CD4-positive, CD25-positive, alpha-beta regulatory T cell (primary cell): ENCODE results near the gene EFNA3. TPM values are rescaled to one million over a fixed set of nuclear protein-coding genes. Genes with fewer than 3 reads are reported as not detected.

Source experiments
- polyA plus RNA-seq, 4 donors: library from polyadenylated mRNA; unstranded; fragments of 300-500 nt; fragmentation: Illumina TruSeq; gene quantifications; one replicate each; pipeline ENCODE4 v1.2.3, GENCODE V29; 2021
- total RNA-seq: library from RNA; stranded (reverse); gene quantifications from one replicate; pipeline ENCODE4 v1.2.3, GENCODE V29; 2022

Gene EFNA3
- total and polyA plus RNA-seq, 5 donors from 2014 or later = 0.42 to 1.2 (median 0.63) TPM

Other genes with a start within 250 kb of the EFNA3 start
- gene KCNN3, start 208.6 kb upstream of the EFNA3 start, total RNA-seq = 0.30 TPM
- gene KCNN3, start 208.6 kb upstream of the EFNA3 start, polyA plus RNA-seq = not detected
- gene PMVK, start 142.1 kb upstream of the EFNA3 start, total RNA-seq = 19.1 TPM
- 10 to 100 TPM; 49.3 to 76.9 (median 65.5) TPM for gene PMVK, start 142.1 kb upstream of the EFNA3 start, polyA plus RNA-seq
- 774 TPM for gene PBXIP1, start 122.7 kb upstream of the EFNA3 start, total RNA-seq
- gene PBXIP1, start 122.7 kb upstream of the EFNA3 start, polyA plus RNA-seq = 100 to 1,000 TPM; 349 to 464 (median 399) TPM
- gene PYGO2, start 117.1 kb upstream of the EFNA3 start, total RNA-seq = 41.9 TPM
- gene PYGO2, start 117.1 kb upstream of the EFNA3 start, polyA plus RNA-seq = 10 to 100 TPM; 30.2 to 47.3 (median 46.9) TPM
- gene SHC1, start 108.1 kb upstream of the EFNA3 start, total RNA-seq = 71.3 TPM
- 10 to 100 TPM; 27.0 to 40.3 (median 30.3) TPM for gene SHC1, start 108.1 kb upstream of the EFNA3 start, polyA plus RNA-seq
- 8.5 TPM for gene CKS1B, start 104.2 kb upstream of the EFNA3 start, total RNA-seq
- gene CKS1B, start 104.2 kb upstream of the EFNA3 start, polyA plus RNA-seq = 10 to 100 TPM; 51.3 to 60.0 (median 56.4) TPM
- gene FLAD1, start 95.5 kb upstream of the EFNA3 start, total RNA-seq = 39.1 TPM
- gene FLAD1, start 95.5 kb upstream of the EFNA3 start, polyA plus RNA-seq = 10 to 100 TPM; 41.0 to 60.3 (median 44.0) TPM
- not detected for gene LENEP, start 85.3 kb upstream of the EFNA3 start, total RNA-seq
- gene LENEP, start 85.3 kb upstream of the EFNA3 start, polyA plus RNA-seq = not detected
- 68.0 TPM for gene ZBTB7B, start 76.0 kb upstream of the EFNA3 start, total RNA-seq
- gene ZBTB7B, start 76.0 kb upstream of the EFNA3 start, polyA plus RNA-seq = 1 to 10 TPM; 3.7 to 6.5 (median 5.3) TPM
- gene DCST2, start 45.1 kb upstream of the EFNA3 start, total RNA-seq = 1.4 TPM
- gene DCST2, start 45.1 kb upstream of the EFNA3 start, polyA plus RNA-seq = not detected
- gene DCST1, start 45.0 kb upstream of the EFNA3 start, total RNA-seq = 0.32 TPM
- not detected for gene DCST1, start 45.0 kb upstream of the EFNA3 start, polyA plus RNA-seq
- gene ADAM15, start 27.5 kb upstream of the EFNA3 start, total RNA-seq = 31.5 TPM
- 10 to 100 TPM in 3 of 4 donors, 1 to 10 TPM in 1; 9.8 to 24.7 (median 17.2) TPM for gene ADAM15, start 27.5 kb upstream of the EFNA3 start, polyA plus RNA-seq
- gene EFNA4, start 15.1 kb upstream of the EFNA3 start, total RNA-seq = 6.1 TPM
- 1 to 10 TPM; 2.5 to 5.9 (median 4.2) TPM for gene EFNA4, start 15.1 kb upstream of the EFNA3 start, polyA plus RNA-seq
- 0.30 TPM for gene EFNA1, start 49.0 kb downstream of the EFNA3 start, total RNA-seq
- gene EFNA1, start 49.0 kb downstream of the EFNA3 start, polyA plus RNA-seq = 1 to 10 TPM; 1.4 to 6.8 (median 3.3) TPM
- 24.1 TPM for gene SLC50A1, start 57.0 kb downstream of the EFNA3 start, total RNA-seq
- gene SLC50A1, start 57.0 kb downstream of the EFNA3 start, polyA plus RNA-seq = 10 to 100 TPM; 45.1 to 59.3 (median 46.0) TPM
- 28.1 TPM for gene DPM3, start 61.7 kb downstream of the EFNA3 start, total RNA-seq
- 100 to 1,000 TPM in 3 of 4 donors, 10 to 100 TPM in 1; 98.3 to 116 (median 101) TPM for gene DPM3, start 61.7 kb downstream of the EFNA3 start, polyA plus RNA-seq
- gene KRTCAP2, start 94.5 kb downstream of the EFNA3 start, total RNA-seq = 122 TPM
- gene KRTCAP2, start 94.5 kb downstream of the EFNA3 start, polyA plus RNA-seq = 100 to 1,000 TPM; 468 to 537 (median 507) TPM
- gene TRIM46, start 95.0 kb downstream of the EFNA3 start, total RNA-seq = 6.1 TPM
- 1 to 10 TPM in 2 of 4 donors, under 1 TPM in 2; 0.44 to 1.6 (median 0.78) TPM for gene TRIM46, start 95.0 kb downstream of the EFNA3 start, polyA plus RNA-seq
- gene THBS3, start 129.1 kb downstream of the EFNA3 start, total RNA-seq = 18.4 TPM
- gene THBS3, start 129.1 kb downstream of the EFNA3 start, polyA plus RNA-seq = 1 to 10 TPM; 2.7 to 4.1 (median 3.7) TPM
- gene MTX1, start 129.9 kb downstream of the EFNA3 start, total RNA-seq = 18.4 TPM
- 10 to 100 TPM; 44.3 to 52.2 (median 49.0) TPM for gene MTX1, start 129.9 kb downstream of the EFNA3 start, polyA plus RNA-seq
- gene ENTREP3, start 176.6 kb downstream of the EFNA3 start, total RNA-seq = 7.8 TPM
- gene ENTREP3, start 176.6 kb downstream of the EFNA3 start, polyA plus RNA-seq = under 1 TPM; 0.57 to 0.97 (median 0.72) TPM
- 57.3 TPM for gene SCAMP3, start 183.5 kb downstream of the EFNA3 start, total RNA-seq
- 100 to 1,000 TPM; 110 to 150 (median 141) TPM for gene SCAMP3, start 183.5 kb downstream of the EFNA3 start, polyA plus RNA-seq
- 76.6 TPM for gene CLK2, start 194.7 kb downstream of the EFNA3 start, total RNA-seq
- gene CLK2, start 194.7 kb downstream of the EFNA3 start, polyA plus RNA-seq = 10 to 100 TPM; 11.4 to 17.4 (median 15.5) TPM
- gene HCN3, start 198.6 kb downstream of the EFNA3 start, total RNA-seq = 1.5 TPM
- under 1 TPM in 3 of 4 donors, not detected in 1; 0.07 to 0.15 (median 0.11) TPM for gene HCN3, start 198.6 kb downstream of the EFNA3 start, polyA plus RNA-seq
- not detected for gene PKLR, start 222.6 kb downstream of the EFNA3 start, total RNA-seq
- not detected for gene PKLR, start 222.6 kb downstream of the EFNA3 start, polyA plus RNA-seq
- 67.9 TPM for gene FDPS, start 230.0 kb downstream of the EFNA3 start, total RNA-seq
- 100 to 1,000 TPM; 114 to 159 (median 123) TPM for gene FDPS, start 230.0 kb downstream of the EFNA3 start, polyA plus RNA-seq
- 12.4 TPM for gene RUSC1, start 242.1 kb downstream of the EFNA3 start, total RNA-seq
- gene RUSC1, start 242.1 kb downstream of the EFNA3 start, polyA plus RNA-seq = 10 to 100 TPM in 1 of 4 donors, 1 to 10 TPM in 3; 7.1 to 10.0 (median 8.8) TPM